Right renal pelvis (tissue), 4 donors: ENCODE results near the gene CCDC7. TPM values are rescaled to one million over a fixed set of nuclear protein-coding genes. Genes with fewer than 3 reads are reported as not detected.
"Not testable (repeated sequence)": the region's sequence is repeated elsewhere in the genome, so short reads cannot be mapped to it uniquely, and the experiment has no call there.

Experiments
- DNase-seq, 4 donors: peaks; one replicate each; pipeline ENCODE4 v3.0.0-alpha.2; 2013; ENCODE audit warnings: low read depth in 4 of 4, low spot score in 3 of 4, missing footprints in 1 of 4
- polyA plus RNA-seq, 4 donors: library from polyadenylated mRNA; unstranded; fragments of 120-200 nt; gene quantifications; one replicate each; pipeline ENCODE4 v1.2.1, GENCODE V29; 2013; ENCODE audit not compliant: insufficient read length in 4 of 4

CCDC7 gene
- polyA plus RNA-seq, 4 donors, result 3.9 to 6.6 (median 5.4) TPM

DNA sequence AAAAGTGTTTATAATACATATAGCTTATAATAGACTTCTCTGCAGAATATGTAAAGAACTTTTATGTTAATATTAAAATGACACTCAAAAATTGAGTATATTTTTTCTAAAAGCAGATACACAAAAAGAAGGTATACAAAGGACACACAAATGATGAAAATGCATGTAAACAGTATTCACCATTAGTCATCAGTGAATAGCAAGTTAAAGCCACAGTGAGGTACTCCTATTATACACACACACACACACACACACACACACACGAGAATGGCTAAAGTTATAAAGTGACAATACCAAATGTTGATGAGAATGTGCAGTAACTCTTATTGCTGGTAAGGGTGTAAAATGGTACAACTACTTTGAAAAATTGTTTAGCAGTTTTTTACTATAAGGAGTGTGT lies 419.2 kb downstream of the CCDC7 start:
- DNase-seq, result no peak

DNA sequence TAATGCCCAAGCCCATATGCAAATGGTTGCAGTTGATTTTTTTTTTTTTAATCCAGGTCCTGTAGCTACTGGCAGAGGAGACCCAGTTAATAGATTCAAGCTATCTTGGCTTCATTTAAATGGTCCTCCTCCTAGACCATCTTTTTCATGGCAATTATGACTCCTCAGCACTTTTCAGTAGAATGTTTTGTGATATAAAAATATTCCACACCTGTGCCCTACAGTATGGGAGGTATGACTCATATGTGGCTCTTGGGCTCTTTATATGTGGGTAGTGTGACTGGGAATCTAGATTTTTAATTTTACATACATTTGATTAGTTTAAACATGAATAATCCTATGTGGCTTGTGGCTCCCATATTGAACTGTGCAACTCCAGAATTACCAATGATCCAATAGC lies 432.0 kb downstream of the CCDC7 start:
- DNase-seq, result no peak

DNA sequence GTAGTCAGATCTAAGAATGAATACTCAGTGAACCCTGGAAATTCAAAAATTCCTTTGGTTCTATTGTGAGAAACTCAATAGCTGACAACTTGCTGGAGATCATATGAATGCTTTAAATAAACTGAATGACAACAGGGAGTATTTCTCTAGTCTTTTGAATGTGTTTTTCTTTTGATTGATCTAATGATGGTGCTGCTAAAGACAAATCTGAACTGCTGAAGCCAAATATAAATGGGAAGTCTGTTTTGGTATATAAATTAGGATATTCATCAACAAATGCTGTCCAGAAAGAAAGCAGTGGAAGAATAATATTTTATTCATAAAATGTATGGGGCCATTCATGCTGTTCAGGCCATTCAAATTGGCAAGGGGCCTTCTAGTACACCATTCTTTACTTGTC lies 432.7 kb downstream of the CCDC7 start:
- no peak for DNase-seq

DNA sequence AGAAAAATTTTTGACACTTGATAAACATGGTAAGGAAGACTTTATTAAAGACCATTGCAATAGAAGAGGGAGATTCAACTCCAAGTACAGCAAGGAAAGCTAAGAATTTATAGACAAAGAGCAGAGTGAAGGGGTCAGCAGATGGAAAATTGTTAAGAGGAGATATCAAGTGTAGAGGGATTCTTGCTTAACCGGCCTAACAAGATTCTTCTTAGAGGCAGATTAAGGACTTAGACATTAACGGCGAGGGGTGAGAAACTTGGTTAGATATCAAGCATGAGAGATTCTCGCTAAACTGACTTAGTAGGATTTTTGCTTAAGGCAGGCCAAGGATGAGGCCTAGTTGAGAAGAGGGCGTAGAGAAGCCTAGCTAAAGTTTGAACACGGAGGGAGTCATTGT lies 436.1 kb downstream of the CCDC7 start:
- DNase-seq, result no peak

DNA sequence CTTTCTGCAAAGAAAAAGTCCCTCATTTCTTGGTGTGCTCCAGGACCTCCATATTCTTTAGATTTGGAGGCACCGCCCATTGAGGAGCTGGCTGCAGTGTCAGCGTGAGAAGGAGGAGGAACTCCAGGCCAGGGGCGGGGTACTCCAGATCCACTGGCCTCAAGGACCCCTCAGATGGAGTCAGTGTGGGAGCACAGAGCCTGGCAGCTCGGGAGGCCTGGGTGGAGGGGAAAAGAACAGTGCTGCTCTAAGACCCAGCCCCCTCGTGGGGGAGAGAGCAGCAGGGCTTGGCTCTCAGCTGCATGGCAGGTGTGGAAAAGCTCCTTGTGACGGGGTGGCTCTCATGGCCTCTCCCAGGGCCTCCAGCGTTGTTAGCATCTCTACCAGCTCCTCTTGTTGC lies 441.5 kb downstream of the CCDC7 start:
- no peak for DNase-seq

DNA sequence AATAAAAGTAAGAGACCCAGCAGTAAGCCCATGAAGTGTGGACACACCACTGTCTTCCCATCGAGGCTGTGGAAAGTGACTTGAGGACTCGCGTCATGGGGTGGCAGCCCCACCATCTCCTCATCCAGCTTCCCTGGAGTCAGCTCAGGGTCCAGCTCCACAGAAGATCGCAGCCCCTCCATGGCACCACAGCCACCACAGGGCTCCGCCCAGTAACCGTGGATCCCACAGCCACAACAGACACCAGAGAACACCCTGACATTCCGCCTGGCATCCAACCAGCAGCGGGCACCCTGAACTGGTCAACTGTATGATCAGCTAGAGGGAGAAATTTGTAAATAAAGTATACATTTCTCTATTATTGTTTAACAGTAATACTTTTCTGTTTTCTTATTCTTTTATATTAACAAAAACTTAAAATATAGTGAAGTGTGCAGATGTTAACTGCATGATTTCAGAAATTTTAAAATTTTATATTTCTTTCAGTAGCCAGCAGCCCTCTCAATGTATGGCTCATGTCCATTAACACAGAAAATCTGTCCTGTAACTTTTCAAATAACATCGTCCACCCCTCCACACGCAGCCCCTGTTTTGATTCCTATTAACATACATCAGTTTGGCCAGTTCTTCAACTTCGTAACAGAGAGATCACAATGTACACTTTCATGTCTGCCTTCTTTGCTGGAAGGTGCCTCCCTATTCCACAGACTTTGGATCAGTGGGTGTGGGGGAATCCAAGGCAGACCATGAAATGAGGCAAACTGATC lies 442.4 kb downstream of the CCDC7 start:
- DNase-seq, result no peak

DNA sequence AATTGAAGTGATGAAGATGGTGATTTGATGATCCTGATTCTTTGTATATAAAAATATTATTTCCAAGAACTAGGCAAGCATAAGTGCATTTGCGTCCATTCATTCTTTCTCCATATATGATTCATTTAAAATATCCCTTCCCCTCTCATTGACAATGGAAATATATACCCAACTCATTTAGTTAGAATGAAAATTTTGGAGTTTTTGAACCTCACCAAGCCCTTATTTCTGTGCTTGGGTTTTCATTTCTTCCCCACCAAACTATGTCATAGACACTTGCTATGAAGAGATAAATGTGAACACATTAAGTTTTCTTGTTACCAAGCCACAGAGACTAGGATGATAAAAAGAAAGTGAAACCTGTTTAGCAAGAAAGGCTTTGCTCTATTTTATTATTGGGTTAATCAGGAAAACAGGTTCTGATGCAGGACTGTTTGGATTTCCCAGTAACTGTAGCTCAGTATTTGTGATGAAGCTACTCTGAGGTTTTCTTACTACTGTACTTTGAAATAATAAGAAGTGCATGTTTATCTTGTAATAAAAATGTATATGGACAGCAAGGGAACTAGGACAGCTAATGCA lies 443.8 kb downstream of the CCDC7 start:
- no peak for DNase-seq

DNA sequence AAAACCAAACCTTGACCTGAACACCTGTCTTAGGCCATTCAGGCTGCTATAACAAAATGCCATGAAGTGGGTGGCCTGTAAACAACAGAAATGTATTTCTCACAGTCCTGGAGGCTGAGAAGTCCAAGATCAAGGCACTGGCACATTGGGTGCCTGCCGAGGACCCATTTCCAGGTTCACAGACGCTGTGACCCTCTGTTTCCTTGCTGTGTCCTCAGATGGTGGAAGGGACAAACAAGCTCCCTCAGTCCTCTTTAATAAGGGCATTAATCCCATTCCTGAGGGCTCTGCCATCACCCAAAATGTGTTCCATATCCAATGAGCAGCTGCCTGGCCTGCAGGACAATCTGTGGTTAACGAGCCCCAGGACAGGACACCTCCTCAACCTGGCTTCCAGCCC lies 444.5 kb downstream of the CCDC7 start:
- no peak for DNase-seq

DNA sequence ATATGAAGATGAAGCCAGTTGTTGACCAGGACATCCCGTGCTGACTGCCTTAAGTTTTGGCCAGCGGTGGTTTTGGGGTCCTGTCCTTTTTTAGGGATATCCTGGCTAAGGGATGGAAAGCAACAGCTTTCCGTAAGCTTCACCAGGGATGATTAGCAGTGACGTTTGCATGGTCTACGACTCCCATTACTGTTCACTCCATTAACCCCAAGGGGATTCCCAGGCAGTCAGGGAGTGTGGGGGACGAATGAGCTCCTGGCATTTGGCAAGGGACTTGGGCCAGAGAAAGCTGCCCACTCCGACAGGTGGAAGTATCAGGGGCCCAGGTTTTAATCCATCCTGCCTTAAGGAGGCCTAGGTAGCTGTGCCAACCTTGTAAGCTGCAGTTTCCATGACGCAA lies 445.3 kb downstream of the CCDC7 start:
- DNase-seq, result no peak

DNA sequence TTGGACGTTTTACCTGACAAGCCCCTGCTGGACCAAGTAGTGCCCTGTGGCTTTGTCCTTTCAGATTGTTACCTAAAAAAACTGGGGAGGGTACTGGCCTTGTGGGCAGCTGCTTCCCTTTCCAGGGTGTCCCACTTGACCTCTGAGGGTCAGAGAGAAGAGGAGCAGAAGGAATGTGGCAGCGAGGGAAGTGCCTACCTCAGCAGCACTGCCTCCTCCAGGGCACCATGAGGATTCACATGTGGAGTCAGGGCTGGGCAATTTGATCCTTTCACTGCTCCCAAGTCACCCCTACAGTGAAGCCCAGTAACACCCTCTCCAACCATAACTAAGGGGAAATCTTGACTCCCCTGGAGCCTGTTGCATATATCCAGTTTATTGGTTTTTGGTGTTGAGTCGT lies 447.5 kb downstream of the CCDC7 start:
- DNase-seq, result no peak

DNA sequence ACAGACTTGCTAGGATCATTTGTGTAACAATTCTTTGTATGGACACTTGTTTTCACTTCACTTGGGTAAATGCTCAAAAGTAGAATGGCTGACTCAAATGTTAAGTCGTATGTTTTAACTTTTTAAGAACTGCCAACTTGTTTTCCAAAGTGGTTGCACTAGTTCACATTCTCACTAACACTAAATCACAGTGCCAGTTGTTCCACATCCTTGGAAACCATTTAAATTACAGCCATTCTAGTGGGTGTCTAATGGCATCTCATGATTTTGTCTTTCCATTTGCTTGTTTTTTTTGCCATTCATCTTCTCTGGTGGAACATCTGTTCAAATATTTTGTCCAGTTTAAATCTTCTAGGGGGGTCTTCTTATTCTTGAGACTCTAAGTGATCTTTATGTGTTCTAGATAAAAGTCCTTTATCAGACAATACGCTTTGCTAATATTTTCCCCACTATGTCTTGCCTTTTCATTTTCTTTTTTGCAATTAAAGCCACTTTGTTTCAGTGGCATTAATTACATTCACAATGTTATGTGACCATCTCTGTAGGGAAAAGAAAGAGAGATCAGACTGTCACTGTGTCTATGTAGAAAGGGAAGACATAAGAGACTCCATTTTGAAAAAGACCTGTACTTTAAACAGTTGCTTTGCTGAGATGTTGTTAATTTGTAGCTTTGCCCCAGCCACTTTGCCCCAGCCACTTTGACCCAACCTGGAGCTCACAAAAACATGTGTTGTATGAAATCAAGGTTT lies 448.1 kb downstream of the CCDC7 start:
- DNase-seq, result no peak

DNA sequence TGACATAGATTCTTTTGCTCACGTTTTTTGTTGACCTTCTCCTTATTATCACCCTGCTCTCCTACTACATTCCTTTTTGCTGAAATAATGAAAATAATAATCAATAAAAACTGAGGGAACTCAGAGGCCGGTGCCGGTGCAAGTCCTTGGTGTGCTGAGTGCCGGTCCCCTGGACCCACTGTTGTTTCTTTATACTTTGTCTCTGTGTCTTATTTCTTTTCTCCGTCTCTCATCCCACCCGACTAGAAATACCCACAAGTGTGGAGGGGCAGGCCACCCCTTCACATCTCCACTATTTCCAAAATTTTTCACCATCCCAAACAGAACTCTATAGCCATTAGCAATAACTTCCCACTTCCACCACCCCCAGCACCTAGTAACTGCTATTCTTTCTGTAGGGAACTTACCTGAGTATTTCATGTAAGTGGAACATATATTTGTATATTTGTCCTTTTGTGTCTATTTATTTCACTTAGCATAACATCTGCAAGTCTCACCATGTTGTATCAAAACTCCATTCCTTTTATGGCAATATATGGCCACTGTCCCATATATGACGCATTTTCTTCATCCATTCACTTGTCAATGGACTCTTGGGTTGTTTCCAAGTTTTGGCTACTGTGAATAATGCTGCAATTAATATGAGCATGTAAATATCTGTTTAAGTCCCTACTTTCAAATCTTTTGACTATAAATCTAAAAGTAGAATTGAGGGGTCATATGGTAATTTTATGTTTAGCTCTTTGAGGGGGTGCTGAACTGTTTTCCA lies 449.4 kb downstream of the CCDC7 start:
- DNase-seq, result not testable (repeated sequence)

DNA sequence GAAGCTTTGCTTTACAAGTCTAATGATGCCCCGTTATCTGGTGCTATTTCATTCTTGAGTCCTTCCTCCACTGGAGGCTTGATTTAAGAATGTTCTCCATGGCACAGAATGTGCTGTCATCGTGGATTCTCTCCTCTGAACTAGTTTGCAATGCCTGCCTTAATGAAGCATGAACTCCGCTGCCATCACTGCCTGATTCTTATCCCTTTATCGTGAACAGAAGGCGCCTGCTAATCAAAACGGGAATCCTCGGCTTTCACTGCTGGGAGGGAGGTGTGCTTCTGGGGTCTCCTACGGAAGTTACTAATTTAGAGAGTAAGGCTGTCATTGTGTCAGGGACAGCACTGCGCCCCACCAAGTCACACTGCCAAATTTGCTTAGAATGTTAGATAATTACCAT lies 455.9 kb downstream of the CCDC7 start:
- DNase-seq, result no peak

DNA sequence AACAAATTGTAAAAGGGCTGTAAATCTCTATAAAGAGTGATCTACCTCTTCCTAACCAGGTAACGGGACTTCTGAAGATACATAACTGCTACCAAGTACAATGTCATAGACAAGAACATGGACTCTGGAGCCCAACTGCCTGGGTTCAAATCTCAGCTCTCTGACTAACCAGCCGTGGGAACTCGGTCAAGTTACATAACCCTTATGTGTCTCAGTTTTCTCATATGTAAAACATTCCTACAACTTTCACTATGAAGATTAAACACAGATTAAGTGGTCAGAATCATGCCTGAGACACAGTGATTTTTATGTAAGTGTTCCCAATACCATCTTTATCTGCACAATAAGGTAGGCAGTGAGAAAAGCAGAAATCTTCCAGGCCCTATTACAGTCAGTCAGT lies 459.5 kb downstream of the CCDC7 start:
- no peak for DNase-seq

DNA sequence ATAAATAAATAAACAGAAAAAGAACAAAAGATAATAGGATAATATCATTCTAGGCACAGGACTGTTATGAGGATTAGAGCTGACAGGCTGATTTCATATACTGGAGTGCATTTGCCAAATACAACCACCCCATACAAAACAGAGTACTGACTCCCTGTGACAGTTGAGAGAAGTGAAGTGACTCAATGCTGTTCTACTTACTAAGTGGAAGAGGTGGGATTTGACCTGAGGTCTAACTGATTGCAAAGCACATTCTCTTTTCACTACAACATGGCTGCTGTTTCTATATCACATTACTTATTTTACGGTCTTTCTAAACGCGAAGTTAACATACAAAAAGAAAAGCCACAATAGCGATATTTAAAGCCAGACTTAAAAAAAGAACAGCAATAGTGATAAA lies 460.7 kb downstream of the CCDC7 start:
- no peak for DNase-seq

DNA sequence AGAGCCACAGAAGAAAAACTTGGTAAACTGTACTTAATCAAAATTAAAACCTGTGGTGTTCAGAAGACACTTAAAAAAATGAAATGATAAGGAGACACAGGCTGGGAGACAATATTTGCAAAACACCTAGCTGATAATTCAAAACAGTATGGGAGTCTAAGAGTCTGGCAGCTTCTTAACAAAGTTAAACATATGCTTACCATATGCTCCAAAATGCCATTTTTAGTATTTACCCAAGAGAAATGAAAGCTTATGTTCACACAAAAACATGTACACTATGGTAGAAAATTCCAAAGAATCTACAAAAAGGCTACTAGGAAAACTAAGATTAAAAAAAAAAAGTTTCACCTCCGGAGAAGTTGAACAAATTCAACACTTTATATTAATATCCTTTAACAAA lies 463.5 kb downstream of the CCDC7 start:
- no peak for DNase-seq

DNA sequence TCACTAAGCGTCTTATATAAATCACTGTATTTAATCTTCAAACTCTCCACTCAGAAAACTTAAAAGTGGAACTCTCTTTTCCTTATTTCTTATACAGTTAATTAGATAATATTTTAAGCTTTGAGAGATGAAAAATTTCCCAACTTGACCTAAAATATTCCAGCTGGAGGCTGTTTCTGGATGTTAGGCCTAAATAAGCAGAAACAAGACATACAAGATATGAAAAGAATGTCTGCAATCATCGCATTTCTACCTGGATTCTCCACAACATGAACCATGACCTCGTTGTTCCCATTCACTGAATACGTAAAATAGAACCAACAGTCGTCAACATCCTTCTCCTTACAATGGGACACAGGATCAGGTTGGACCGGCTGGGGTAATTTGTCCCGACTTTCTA lies 464.0 kb downstream of the CCDC7 start:
- not testable (repeated sequence) for DNase-seq

DNA sequence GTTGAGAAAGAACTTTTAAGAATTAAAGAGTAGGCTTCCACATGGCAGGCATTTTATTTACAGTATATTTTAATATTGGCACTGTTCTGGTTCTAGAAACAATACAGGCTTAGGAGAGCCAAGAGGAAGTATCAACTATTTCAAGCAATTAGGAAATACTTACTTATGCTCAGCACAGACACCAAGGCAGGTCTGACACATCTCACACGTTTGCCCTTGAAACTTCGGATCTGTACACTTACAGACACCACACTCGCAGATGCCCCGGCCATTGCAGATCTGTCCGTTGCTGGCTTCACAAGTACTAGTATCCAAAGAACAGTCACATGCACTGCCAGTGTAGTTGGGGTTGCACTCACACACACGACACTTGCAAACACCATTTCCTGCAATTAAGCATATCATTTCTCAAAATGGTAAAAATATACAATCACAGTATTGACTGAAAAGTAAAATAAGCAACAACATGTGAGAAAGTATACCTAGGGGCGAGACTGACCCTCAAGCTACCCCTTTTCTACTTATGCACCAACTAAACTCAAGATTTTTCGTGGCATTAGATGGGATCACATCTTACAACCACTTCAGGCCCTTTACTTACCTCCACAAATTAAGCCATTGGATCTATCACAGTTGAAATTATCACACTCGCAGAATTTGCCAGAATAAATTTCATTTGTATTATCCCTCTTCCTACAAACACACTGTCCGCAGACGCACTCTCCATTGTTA lies 465.5 kb downstream of the CCDC7 start:
- DNase-seq, result no peak

DNA sequence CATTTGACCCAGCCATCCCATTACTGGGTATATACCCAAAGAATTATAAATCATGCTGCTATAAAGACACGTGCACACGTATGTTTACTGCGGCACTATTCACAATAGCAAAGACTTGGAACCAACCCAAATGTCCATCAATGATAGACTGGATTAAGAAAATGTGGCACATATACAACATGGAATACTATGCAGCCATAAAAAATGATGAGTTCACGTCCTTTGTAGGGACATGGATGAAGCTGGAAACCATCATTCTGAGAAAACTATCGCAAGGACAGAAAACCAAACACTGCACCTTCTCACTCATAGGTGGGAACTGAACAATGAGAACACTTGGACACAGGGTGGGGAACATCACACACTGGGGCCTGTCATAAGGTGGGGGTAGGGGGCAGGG lies 471.9 kb downstream of the CCDC7 start:
- not testable (repeated sequence) for DNase-seq

DNA sequence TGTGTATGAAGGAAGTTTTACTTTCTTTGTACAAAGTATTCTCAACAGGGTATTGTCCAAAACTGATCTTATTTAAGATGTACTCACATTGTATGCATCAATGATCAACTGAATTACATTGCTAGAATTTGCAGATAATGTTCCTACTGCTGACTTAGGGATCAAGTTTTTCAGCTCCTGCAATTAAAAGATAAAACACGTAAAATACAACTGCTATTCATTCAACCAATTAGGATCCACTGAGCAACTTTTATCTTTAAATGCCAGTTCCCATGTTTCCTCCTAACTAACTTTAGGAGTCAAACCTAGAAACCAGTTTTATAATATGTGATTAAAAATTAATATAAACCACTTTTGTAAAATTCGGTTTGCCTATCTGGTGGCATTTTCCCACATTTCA lies 476.2 kb downstream of the CCDC7 start:
- DNase-seq, result no peak

DNA sequence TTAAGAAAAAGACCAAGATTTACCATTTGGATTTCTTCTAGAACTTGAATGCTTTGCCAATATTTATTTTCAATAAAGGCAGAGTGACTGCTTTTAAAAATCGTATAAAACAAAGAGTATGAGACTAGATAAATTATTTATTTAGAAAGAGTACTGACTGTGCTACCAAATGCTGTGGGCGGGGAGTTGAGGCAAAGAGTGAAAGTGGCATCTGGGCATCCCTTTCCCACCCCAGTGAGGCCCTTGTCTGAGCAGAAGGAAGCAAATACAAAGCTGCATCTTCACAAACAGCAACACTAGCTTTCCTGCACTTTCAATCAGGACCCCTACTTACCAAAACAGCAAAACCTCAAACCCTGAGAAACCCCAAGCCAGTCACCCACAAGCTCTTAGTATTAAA lies 477.2 kb downstream of the CCDC7 start:
- no peak for DNase-seq
